Fibroblast of villous mesenchyme (primary cell): Measurements from ENCODE around the gene SUSD1. TPM values are rescaled to one million over a fixed set of nuclear protein-coding genes. Genes with fewer than 3 reads are reported as not detected.
"Not testable (repeated sequence)": the region's sequence is repeated elsewhere in the genome, so short reads cannot be mapped to it uniquely, and the experiment has no call there.

Experiments
- DNase-seq: peaks from one replicate; pipeline ENCODE4 v3.0.0-alpha.2; 2010; ENCODE audit warnings: low read depth
- H3K4me3 ChIP-seq: 2 replicates; pipeline ENCODE4 v1.5.1; 2011; ENCODE audit warnings: low read depth, mild to moderate bottlenecking, low read length
- total RNA-seq: library from RNA; depleted of rRNA; stranded (reverse); fragments of >200 nt; gene quantifications from 2 replicates; pipeline ENCODE4 v1.2.3, GENCODE V29; 2012
- TF ChIP-seq, protein P1 (sequence below): IDR thresholded peaks from 2 replicates; pipeline ENCODE4 v1.5.1; 2012; ENCODE audit warnings: low read depth, mild to moderate bottlenecking, low read length; ENCODE audit not compliant: insufficient read depth

SUSD1 gene
- total RNA-seq, 1 donor = 29.8 TPM

GRCh38 chr9:112132356-112132755 is 42.7 kb downstream of the SUSD1 start:
- H3K4me3 ChIP-seq = no peak overlapping the region
- TF ChIP-seq, protein P1, sequence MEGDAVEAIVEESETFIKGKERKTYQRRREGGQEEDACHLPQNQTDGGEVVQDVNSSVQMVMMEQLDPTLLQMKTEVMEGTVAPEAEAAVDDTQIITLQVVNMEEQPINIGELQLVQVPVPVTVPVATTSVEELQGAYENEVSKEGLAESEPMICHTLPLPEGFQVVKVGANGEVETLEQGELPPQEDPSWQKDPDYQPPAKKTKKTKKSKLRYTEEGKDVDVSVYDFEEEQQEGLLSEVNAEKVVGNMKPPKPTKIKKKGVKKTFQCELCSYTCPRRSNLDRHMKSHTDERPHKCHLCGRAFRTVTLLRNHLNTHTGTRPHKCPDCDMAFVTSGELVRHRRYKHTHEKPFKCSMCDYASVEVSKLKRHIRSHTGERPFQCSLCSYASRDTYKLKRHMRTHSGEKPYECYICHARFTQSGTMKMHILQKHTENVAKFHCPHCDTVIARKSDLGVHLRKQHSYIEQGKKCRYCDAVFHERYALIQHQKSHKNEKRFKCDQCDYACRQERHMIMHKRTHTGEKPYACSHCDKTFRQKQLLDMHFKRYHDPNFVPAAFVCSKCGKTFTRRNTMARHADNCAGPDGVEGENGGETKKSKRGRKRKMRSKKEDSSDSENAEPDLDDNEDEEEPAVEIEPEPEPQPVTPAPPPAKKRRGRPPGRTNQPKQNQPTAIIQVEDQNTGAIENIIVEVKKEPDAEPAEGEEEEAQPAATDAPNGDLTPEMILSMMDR = no peak
- no peak for DNase-seq

DNA sequence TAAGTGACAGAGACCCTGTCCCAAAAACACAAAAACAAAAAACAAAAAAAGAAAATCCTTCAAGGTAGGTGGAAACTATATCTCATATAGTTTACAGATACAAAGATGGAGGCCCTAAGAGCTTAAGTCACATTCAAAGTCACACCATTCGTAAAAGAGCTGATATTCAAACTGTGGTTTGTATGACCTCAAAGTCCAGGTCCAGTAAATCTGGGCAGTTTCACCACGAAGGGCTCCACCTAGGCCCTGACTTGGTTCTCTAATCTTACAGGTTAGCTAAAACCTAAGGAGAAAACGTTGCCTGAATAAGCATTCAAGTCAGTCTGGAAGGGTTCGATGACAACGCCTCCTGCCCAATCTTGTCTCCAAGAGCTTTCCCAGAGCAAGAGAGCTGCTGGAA is 44.1 kb downstream of the SUSD1 start:
- no peak for DNase-seq
- TF ChIP-seq, protein P1 = no peak
- no peak overlapping the region for H3K4me3 ChIP-seq

- DNase-seq = no peak
- H3K4me3 ChIP-seq = no peak overlapping the region
- TF ChIP-seq, protein P1 = no peak
Measured at GRCh38 chr9:112130347-112130746, 44.8 kb downstream of the SUSD1 start.

DNA sequence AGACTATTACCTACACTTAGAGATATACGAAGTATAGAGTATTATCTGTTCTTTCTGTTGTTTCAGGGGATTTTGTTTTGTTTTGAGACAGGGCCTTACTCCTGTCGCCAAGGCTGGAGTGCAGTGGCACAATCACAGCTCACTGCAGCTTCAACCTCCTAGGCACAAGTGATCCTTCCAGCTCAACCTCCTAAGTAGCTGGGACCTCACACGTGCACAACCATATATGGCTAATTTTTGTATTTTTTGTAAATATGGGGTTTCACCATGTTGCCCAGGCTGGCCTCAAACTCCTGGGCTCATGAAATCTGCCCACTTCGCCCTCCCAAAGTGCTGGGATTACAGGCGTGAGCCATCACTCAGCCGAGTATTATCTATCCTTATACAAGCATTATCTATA is 45.9 kb downstream of the SUSD1 start:
- TF ChIP-seq, protein P1 = no peak
- DNase-seq = no peak
- no peak overlapping the region for H3K4me3 ChIP-seq

GRCh38 chr9:112128399-112128798 is 46.7 kb downstream of the SUSD1 start:
- H3K4me3 ChIP-seq = not testable (repeated sequence)

GRCh38 chr9:112127281-112127680 is 47.8 kb downstream of the SUSD1 start:
- DNase-seq = no peak
- TF ChIP-seq, protein P1 = no peak
- H3K4me3 ChIP-seq = no peak overlapping the region

More at GRCh38 chr9:112128399-112128798, 46.7 kb downstream of the SUSD1 start:
- not testable (repeated sequence) for DNase-seq

GRCh38 chr9:112125951-112126388 is 49.1 kb downstream of the SUSD1 start:
- no peak overlapping the region for H3K4me3 ChIP-seq
- DNase-seq = peak; percentile 24
- TF ChIP-seq, protein P1 = no peak

- TF ChIP-seq, protein P1 = no peak
- no peak for DNase-seq
- no peak overlapping the region for H3K4me3 ChIP-seq
Measured at GRCh38 chr9:112124156-112124555, 50.9 kb downstream of the SUSD1 start.
